NT2/D1 (cell line): ENCODE results near the gene HOXC10.

Experiments
- DNase-seq: peaks from one replicate; pipeline ENCODE4 v3.0.0-alpha.2; 2011; ENCODE audit warnings: low read depth, low spot score
- H3K27me3 ChIP-seq: 2 replicates; pipeline ENCODE4 v1.6.0; 2011; ENCODE audit warnings: mild to moderate bottlenecking; ENCODE audit not compliant: insufficient read length, insufficient read depth
- H3K36me3 ChIP-seq: 2 replicates; pipeline ENCODE4 v1.6.1; 2011; ENCODE audit warnings: mild to moderate bottlenecking, low read length, mixed read lengths; ENCODE audit not compliant: insufficient read depth, insufficient read length
- H3K4me1 ChIP-seq: 2 replicates; pipeline ENCODE4 v1.5.1; 2011; ENCODE audit not compliant: insufficient read depth, insufficient read length
- H3K4me3 ChIP-seq: 2 replicates; pipeline ENCODE4 v1.5.1; 2011; ENCODE audit warnings: low read depth; ENCODE audit not compliant: insufficient read length
- H3K9ac ChIP-seq: 2 replicates; pipeline ENCODE4 v1.6.0; 2011; ENCODE audit warnings: low read depth; ENCODE audit not compliant: insufficient read length
- H3K9me3 ChIP-seq: 2 replicates; pipeline ENCODE4 v1.5.1; 2011; ENCODE audit warnings: mild to moderate bottlenecking, low read length; ENCODE audit not compliant: insufficient read depth
- SUZ12 ChIP-seq: IDR thresholded peaks from 2 replicates; pipeline ENCODE4 v1.6.1; 2011; ENCODE audit not compliant: insufficient read length, insufficient read depth; ENCODE audit errors: extremely low read depth
- YY1 ChIP-seq: IDR thresholded peaks from 2 replicates; pipeline ENCODE4 v1.6.1; 2011; ENCODE audit not compliant: insufficient read length, insufficient read depth
- ZNF274 ChIP-seq: IDR thresholded peaks from 2 replicates; pipeline ENCODE4 v1.6.1; 2011; ENCODE audit warnings: mild to moderate bottlenecking, low read depth, low read length

HOXC10 gene

GRCh38 chr12:53963005-53963404 lies 21.9 kb upstream of the HOXC10 start:
- H3K27me3 ChIP-seq: peaks cover 100% of the 10 kb centered on the region
- H3K4me1 ChIP-seq: no peaks in the 10 kb centered on the region
- no peak overlapping the region for H3K4me3 ChIP-seq
- no peaks in the 10 kb centered on the region for H3K36me3 ChIP-seq
- no peak for DNase-seq
- H3K9me3 ChIP-seq: no peaks in the 10 kb centered on the region
- peak; percentile 21 for TF ChIP-seq SUZ12
- no peak for TF ChIP-seq ZNF274
- TF ChIP-seq YY1: no peak
- no peak overlapping the region for H3K9ac ChIP-seq

DNA sequence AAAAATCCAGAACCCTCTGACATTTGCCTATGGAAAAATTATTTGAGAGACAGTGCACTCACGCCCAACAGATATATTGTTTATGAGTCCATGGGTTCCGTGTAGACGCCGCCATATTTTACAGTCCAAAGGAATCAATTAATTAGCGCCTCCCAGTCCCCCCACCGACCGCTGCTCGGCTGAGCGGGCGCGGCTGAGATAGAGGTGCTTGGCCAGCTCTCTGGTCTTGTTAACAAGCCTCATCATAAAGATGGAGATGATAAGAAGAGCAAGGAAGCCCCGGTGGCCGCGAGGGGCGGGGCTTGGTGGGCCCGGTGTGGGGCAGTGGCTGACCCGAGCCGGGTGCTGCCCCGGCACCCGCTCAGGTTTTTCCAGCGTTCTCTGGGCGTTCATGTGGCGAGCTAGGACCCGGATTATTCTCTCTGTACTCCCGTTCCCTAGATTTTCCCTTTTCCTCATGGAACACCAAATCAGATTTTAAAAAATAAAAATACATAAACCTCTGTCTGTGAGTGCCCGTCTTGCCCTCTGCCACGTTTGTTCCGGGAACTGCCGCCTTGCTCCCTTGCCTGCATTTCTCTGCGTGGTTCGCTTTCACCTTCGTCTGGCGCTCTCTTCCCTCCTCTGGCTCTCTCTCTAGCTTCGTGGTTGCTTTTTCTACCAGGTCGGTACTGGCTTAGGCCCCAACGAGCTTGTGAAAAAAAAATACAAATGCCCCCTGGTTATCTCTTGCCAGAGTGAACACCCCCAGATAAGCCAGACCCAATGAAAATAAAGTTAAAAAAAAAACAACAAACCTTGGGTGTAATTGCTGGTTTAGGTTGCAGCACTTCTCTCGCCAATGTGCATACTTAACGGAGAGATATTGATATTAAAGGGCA lies 21.3 kb upstream of the HOXC10 start:
- Histone ChIP-seq H3K4me1 (no peaks in the 10 kb centered on the region), H3K36me3 (no peaks in the 10 kb centered on the region), H3K9ac (no peak overlapping the region), H3K9me3 (no peaks in the 10 kb centered on the region), H3K4me3 (no peak overlapping the region), H3K27me3 (peaks cover 100% of the 10 kb centered on the region)
- TF ChIP-seq SUZ12 (peak; percentile 5), YY1 (no peak), ZNF274 (no peak)
- no peak for DNase-seq

DNA sequence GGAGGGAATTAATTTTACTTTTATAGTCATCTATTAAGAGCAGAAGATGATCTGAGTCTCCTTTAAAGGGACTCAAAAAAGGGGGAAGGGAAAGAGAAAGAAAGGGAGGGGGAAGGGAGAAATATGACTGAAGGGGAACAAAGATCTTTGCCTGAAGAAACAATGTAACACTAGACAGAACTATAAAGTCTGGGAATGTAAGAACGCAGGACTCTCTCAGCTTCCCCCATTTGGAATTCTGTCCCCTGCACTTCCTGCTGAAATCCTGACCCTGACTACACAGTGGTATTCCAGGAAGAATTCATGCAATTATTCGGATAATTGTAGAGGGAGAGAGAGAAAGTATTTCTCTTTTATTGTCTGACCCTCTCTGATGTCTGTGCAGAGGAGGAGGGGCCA lies 20.6 kb upstream of the HOXC10 start:
- Histone ChIP-seq H3K9ac (no peak overlapping the region), H3K4me1 (no peaks in the 10 kb centered on the region), H3K27me3 (peaks cover 100% of the 10 kb centered on the region), H3K9me3 (no peaks in the 10 kb centered on the region), H3K36me3 (no peaks in the 10 kb centered on the region), H3K4me3 (no peak overlapping the region)
- TF ChIP-seq SUZ12: no peak
- TF ChIP-seq YY1: no peak
- no peak for TF ChIP-seq ZNF274
- DNase-seq: no peak

GRCh38 chr12:53965281-53966084 lies 19.5 kb upstream of the HOXC10 start:
- no peak for DNase-seq
- no peaks in the 10 kb centered on the region for H3K9me3 ChIP-seq
- H3K27me3 ChIP-seq: peaks cover 100% of the 10 kb centered on the region
- H3K4me3 ChIP-seq: no peak overlapping the region
- H3K9ac ChIP-seq: no peak overlapping the region
- H3K4me1 ChIP-seq: no peaks in the 10 kb centered on the region
- H3K36me3 ChIP-seq: no peaks in the 10 kb centered on the region
- TF ChIP-seq YY1 (no peak), SUZ12 (peak; percentile 43), ZNF274 (no peak)

GRCh38 chr12:53966085-53966384 lies 18.9 kb upstream of the HOXC10 start:
- peak; percentile 44 for DNase-seq
- Histone ChIP-seq H3K4me1 (no peaks in the 10 kb centered on the region), H3K27me3 (peaks cover 100% of the 10 kb centered on the region), H3K36me3 (no peaks in the 10 kb centered on the region), H3K9me3 (no peaks in the 10 kb centered on the region), H3K9ac (no peak overlapping the region), H3K4me3 (no peak overlapping the region)
- TF ChIP-seq ZNF274 (no peak), YY1 (no peak), SUZ12 (no peak)

DNA sequence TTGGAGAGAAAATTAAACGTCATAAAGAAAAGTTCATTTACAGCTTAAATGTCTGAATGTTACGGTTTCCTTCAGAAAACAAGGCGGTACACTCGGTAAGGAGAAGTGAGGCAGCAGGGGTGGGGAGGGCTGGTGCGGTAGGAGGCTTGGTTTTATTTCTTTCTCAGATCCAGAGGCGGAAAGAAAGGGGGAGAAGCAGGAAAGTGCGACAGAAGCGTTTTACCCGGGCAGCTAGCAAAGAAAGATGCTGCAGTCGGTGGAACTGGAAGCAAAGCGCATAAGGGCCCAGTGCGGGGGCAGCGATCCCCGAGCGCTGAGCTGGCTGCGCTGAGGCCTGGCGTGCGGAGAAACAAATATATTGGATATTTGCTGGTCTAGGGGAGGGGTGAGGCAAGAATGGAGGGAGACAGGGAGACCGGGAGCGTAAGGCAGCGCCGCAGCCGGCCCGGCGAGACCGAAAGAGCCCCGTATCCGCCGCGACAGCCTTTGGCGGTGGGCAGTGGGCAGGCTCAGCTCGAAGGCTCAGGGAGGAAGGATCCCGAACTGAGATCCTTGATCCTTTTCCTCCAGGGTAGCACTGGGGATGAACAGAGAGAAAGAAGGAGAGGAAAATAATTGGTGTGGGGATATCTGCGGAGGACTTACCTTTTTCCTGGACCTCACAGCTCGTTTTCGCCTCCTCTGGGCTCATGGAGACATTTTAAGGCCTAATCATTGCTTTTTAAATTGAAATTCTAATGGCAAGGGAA lies 18.4 kb upstream of the HOXC10 start:
- H3K36me3 ChIP-seq: no peaks in the 10 kb centered on the region
- DNase-seq: no peak
- H3K9me3 ChIP-seq: no peaks in the 10 kb centered on the region
- TF ChIP-seq ZNF274: no peak
- no peak for TF ChIP-seq YY1
- peak; percentile 91 for TF ChIP-seq SUZ12
- no peaks in the 10 kb centered on the region for H3K4me1 ChIP-seq
- H3K9ac ChIP-seq: peak overlapping the region; percentile 13
- peaks cover 100% of the 10 kb centered on the region for H3K27me3 ChIP-seq
- peak overlapping the region; percentile 12 for H3K4me3 ChIP-seq

DNA sequence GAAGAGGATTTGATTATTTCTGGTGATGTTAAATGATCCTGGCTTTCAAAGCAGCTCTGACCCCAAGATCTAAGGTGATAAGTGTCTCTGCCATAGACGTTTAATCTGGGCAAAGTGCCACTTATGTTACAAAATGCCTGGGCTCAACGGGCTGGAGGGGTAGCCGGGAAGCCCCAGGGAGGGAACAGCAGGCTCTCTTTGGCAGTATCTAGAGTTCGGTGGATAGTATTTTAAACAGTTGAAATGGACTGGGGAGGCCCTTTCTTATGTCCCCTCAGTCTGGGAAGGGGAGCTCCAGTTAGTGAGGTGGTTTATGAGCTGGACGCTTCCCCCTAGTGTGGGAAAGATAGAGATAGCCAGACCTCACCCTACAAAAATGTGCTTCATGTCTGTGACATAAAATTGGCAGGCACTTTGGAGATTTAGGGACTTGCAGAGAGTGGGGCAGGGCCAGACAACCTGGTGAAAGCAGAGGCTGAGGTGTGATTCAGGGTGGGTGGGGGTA lies 17.5 kb upstream of the HOXC10 start:
- H3K4me1 ChIP-seq: no peaks in the 10 kb centered on the region
- TF ChIP-seq YY1 (no peak), ZNF274 (no peak), SUZ12 (no peak)
- H3K9ac ChIP-seq: no peak overlapping the region
- no peak overlapping the region for H3K4me3 ChIP-seq
- peaks cover 100% of the 10 kb centered on the region for H3K27me3 ChIP-seq
- H3K9me3 ChIP-seq: no peaks in the 10 kb centered on the region
- H3K36me3 ChIP-seq: no peaks in the 10 kb centered on the region
- no peak for DNase-seq
